MCF 10A (cell line): ENCODE measurements around the gene TFF3. TPM values are rescaled to one million over a fixed set of nuclear protein-coding genes. Genes with fewer than 3 reads are reported as not detected.

Experiments used
- BruUV-seq: library from RNA; stranded (reverse); fragments of 400-500 nt; replicated peaks from 2 replicates; lab custom pipeline; 2021; lab: Mats Ljungman, UMichigan
- CTCF ChIA-PET: fragments of 300-600 bp; sonication (Branson Sonifier 250); formaldehyde crosslinking; extraction: SDS; loops from one replicate; lab custom pipeline; 2021; ENCODE audit warnings: antibody characterized with exemption, inconsistent platforms; lab: Yijun Ruan, JAX
- POLR2A ChIA-PET: fragments of 300-600, 350-650 bp; sonication (Branson Sonifier 250); formaldehyde crosslinking; extraction: SDS; loops from one replicate; lab custom pipeline; 2020; ENCODE audit warnings: antibody characterized with exemption, inconsistent platforms; lab: Yijun Ruan, JAX
- DNase-seq: peaks from one replicate; pipeline ENCODE4 v3.0.0-alpha.2; 2018; ENCODE audit not compliant: unreplicated experiment
- H3K27ac Mint-ChIP-seq: one replicate; pipeline ENCODE4 v1.8.0; 2022; ENCODE audit warnings: mild to moderate bottlenecking, low read depth, mixed read lengths; ENCODE audit not compliant: unreplicated experiment
- H3K27me3 Mint-ChIP-seq: one replicate; pipeline ENCODE4 v1.8.0; 2022; ENCODE audit warnings: mixed read lengths; ENCODE audit not compliant: insufficient read depth, unreplicated experiment
- H3K36me3 Mint-ChIP-seq: one replicate; pipeline ENCODE4 v1.8.0; 2022; ENCODE audit warnings: mild to moderate bottlenecking, moderate library complexity, mixed read lengths; ENCODE audit not compliant: insufficient read depth, unreplicated experiment
- H3K4me1 Mint-ChIP-seq: one replicate; pipeline ENCODE4 v1.8.0; 2022; ENCODE audit warnings: mixed read lengths; ENCODE audit not compliant: insufficient read depth, unreplicated experiment
- H3K4me3 Mint-ChIP-seq: one replicate; pipeline ENCODE4 v1.8.0; 2022; ENCODE audit warnings: mild to moderate bottlenecking, moderate library complexity, mixed read lengths; ENCODE audit not compliant: unreplicated experiment
- H3K9me3 Mint-ChIP-seq: one replicate; pipeline ENCODE4 v1.8.0; 2022; ENCODE audit warnings: mixed read lengths; ENCODE audit not compliant: unreplicated experiment
- intact Hi-C: fragments of 100-400 bp; cut with micrococcal nuclease; formaldehyde crosslinking; loops from 2 replicates; pipeline ENCODE4 v1.14.1; 2022
- total RNA-seq: library from RNA; stranded (reverse); gene quantifications from 2 replicates; pipeline ENCODE4 v1.2.3, GENCODE V29; 2022
- TF ChIP-seq, protein P1 (sequence below): fragments of 200-600 bp; IDR thresholded peaks from one replicate; pipeline ENCODE4 v1.8.0; 2022; ENCODE audit warnings: antibody characterized with exemption, mild to moderate bottlenecking; ENCODE audit not compliant: unreplicated experiment

Gene TFF3
- total RNA-seq, 1 experiment from 2014 or later: not detected

DNA sequence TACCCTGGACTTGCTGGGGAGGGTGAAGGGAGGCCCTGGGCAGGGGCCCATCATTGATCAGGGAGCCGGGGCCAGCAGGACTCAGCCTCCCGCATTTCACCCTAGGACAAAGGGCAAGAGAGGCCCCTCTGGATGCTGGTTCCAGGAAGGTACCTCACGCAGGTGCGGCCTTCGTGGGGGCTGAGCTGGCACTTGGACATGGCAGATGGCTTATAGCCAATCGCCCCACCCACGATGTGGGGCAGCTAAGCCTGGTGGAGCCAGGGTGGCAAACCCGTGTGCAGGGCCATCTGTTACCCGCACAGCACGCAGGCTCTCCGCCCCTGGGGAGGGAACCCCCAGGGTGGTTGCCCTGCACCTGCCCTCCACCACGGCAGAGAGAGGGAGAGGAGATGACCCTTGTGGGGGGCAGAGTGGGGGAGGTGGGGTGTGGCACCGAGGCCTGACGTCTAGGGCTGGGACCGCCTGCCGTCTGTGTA lies 2.5 kb downstream of the TFF3 start:
- H3K27ac Mint-ChIP-seq: no peak overlapping the region
- intact Hi-C loops: no loop called here
- no peak for DNase-seq
- H3K9me3 Mint-ChIP-seq: no peaks in the 10 kb centered on the region
- no peaks in the 10 kb centered on the region for H3K36me3 Mint-ChIP-seq
- H3K4me3 Mint-ChIP-seq: no peak overlapping the region
- no peaks in the 10 kb centered on the region for H3K4me1 Mint-ChIP-seq
- BruUV-seq: no TSS peak
- ChIA-PET POLR2A (no interaction called here), CTCF (no interaction called here)
- no peaks in the 10 kb centered on the region for H3K27me3 Mint-ChIP-seq
- TF ChIP-seq, protein P1, sequence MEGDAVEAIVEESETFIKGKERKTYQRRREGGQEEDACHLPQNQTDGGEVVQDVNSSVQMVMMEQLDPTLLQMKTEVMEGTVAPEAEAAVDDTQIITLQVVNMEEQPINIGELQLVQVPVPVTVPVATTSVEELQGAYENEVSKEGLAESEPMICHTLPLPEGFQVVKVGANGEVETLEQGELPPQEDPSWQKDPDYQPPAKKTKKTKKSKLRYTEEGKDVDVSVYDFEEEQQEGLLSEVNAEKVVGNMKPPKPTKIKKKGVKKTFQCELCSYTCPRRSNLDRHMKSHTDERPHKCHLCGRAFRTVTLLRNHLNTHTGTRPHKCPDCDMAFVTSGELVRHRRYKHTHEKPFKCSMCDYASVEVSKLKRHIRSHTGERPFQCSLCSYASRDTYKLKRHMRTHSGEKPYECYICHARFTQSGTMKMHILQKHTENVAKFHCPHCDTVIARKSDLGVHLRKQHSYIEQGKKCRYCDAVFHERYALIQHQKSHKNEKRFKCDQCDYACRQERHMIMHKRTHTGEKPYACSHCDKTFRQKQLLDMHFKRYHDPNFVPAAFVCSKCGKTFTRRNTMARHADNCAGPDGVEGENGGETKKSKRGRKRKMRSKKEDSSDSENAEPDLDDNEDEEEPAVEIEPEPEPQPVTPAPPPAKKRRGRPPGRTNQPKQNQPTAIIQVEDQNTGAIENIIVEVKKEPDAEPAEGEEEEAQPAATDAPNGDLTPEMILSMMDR: no peak

DNA sequence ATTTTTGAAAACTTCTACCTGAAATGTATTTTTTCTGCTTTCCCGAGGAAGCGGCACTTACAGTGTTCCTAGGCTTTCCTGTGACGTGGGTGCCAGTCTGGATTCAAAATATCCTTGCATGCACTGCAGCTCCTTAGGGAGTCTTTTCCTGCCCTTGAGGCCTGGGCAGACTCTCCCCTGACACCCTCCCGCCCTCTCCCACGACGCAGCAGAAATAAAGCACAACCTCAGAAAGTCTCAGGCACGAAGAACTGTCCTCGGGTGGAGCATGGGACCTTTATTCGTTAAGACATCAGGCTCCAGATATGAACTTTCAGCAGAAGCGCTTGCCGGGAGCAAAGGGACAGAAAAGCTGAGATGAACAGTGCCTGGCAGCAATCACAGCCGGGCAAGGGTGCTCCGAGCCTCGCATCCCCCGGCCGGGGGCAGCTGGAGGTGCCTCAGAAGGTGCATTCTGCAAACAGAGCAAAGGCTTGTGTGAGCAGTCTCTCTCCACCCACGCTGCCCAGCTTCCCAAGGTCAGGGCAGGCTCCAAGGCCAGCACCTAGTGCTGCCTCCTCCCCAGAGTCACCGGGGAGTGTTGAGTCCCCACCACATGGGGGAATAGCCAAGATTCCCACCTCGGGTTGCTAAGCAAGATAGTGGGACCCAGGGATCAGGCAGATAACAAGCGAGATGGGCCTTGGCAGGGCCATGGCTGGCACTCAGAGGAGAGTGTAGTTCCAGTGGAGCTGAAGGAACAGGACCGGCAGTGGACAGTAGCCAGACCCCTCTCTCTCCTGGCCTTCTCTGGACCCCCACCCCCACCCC lies 3.2 kb downstream of the TFF3 start:
- Mint-ChIP-seq H3K27ac (no peak overlapping the region), H3K27me3 (no peaks in the 10 kb centered on the region), H3K9me3 (no peaks in the 10 kb centered on the region), H3K4me1 (no peaks in the 10 kb centered on the region), H3K36me3 (no peaks in the 10 kb centered on the region), H3K4me3 (no peak overlapping the region)
- CTCF ChIA-PET: interaction anchor here (1.5 to 4.3 kb wide), 2 partner anchors 11 to 14 kb away, joined by 3 to 23 read pairs; no protein-coding TSS in a partner anchor
- no TSS peak for BruUV-seq
- intact Hi-C loops: no loop called here
- POLR2A ChIA-PET: no interaction called here
- TF ChIP-seq, protein P1: no peak
- no peak for DNase-seq

DNA sequence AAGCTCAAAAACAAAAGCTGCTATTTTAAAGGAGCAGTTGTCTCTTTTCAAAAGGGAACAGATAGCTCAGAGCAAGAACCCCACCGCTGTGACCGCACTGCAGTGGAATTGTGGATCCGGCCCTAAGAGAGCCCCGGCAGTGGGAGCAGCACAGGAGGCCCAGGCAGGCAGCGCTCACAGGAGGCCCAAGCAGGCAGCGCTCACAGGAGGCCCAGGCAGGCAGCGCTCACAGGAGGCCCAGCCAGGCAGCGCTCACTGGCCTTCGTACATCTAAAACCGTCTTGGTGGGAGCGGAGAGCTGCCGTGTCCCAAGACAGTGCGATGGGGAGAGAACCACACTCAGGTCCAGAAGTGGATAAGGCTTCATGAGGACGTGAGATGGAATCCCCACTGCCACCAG lies 4.0 kb downstream of the TFF3 start:
- ChIA-PET CTCF (interaction anchor here (0.6 to 4.3 kb wide), 12 partner anchors 12 to 204 kb away, joined by 3 to 23 read pairs (median 4); no protein-coding TSS in a partner anchor), POLR2A (interaction anchor here (0.6 kb wide), 1 partner anchor 86 kb away, joined by 3 read pairs; no protein-coding TSS in a partner anchor)
- no TSS peak for BruUV-seq
- TF ChIP-seq, protein P1: no peak
- Mint-ChIP-seq H3K36me3 (no peaks in the 10 kb centered on the region), H3K4me1 (no peaks in the 10 kb centered on the region), H3K27ac (no peak overlapping the region), H3K27me3 (no peaks in the 10 kb centered on the region), H3K9me3 (no peaks in the 10 kb centered on the region), H3K4me3 (no peak overlapping the region)
- no peak for DNase-seq
- intact Hi-C loops: no loop called here

DNA sequence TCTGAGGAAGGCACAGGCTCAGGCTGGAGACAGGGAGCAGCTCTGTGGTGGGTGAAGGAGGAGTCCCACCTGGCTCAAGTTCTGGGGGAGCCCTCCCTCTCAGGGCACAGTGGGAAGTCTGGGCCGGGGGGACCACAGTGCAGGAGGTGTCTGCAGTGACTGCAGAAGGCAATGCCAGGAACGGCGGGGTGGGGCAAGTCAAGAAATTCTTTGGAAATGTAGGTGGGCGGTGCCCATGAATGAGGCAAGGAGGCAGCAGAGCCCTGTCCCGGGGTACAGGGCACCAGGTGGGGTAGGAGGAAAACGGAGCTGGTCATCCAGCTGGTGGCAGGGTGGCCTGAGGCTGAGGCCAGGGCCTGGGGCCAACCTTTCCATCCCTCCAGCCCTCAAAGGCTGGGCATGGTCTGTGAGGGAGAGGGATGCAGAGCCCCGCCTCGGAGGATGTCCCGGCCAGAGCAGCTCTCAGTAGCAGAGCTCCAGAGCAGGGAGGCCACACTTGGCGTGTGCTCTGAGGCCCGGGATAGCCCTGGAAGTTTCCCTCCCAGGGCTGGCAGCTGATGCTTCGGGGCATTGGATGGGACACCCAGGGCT lies 4.7 kb downstream of the TFF3 start:
- Mint-ChIP-seq H3K9me3 (no peaks in the 10 kb centered on the region), H3K27me3 (no peaks in the 10 kb centered on the region), H3K27ac (no peak overlapping the region), H3K4me3 (no peak overlapping the region), H3K4me1 (no peaks in the 10 kb centered on the region), H3K36me3 (no peaks in the 10 kb centered on the region)
- CTCF ChIA-PET: interaction anchor here (0.6 to 4.3 kb wide), 30 partner anchors 9 to 559 kb away, joined by 3 to 23 read pairs (median 4); no protein-coding TSS in a partner anchor
- no peak for DNase-seq
- intact Hi-C loops: no loop called here
- TF ChIP-seq, protein P1: no peak
- no TSS peak for BruUV-seq
- POLR2A ChIA-PET: interaction anchor here (0.6 kb wide), 1 partner anchor 86 kb away, joined by 3 read pairs; no protein-coding TSS in a partner anchor
